ENCODE results near the gene PTGIS. TPM values are rescaled to one million over a fixed set of nuclear protein-coding genes. Genes with fewer than 3 reads are reported as not detected.

PTGIS gene
- total RNA-seq, 4 donors from 2014 or later = 4.4 to 41.2 (median 16.2) TPM

- no peaks in the 10 kb centered on the region for H3K9me3 ChIP-seq
- no peak for TF ChIP-seq POLR2A (IDR thresholded peaks at IDR 0.05)
- TF ChIP-seq, protein P1, sequence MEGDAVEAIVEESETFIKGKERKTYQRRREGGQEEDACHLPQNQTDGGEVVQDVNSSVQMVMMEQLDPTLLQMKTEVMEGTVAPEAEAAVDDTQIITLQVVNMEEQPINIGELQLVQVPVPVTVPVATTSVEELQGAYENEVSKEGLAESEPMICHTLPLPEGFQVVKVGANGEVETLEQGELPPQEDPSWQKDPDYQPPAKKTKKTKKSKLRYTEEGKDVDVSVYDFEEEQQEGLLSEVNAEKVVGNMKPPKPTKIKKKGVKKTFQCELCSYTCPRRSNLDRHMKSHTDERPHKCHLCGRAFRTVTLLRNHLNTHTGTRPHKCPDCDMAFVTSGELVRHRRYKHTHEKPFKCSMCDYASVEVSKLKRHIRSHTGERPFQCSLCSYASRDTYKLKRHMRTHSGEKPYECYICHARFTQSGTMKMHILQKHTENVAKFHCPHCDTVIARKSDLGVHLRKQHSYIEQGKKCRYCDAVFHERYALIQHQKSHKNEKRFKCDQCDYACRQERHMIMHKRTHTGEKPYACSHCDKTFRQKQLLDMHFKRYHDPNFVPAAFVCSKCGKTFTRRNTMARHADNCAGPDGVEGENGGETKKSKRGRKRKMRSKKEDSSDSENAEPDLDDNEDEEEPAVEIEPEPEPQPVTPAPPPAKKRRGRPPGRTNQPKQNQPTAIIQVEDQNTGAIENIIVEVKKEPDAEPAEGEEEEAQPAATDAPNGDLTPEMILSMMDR (IDR thresholded peaks at IDR 0.05) = no peak
- H3K27ac ChIP-seq = peak overlapping the region in 1 of 3 donors; percentile 17
- no peaks in the 10 kb centered on the region for H3K36me3 ChIP-seq
- H3K4me1 ChIP-seq = peaks cover 0 to 5% of the 10 kb centered on the region in 2 donors
- no peak overlapping the region for H3K4me3 ChIP-seq (replicated peaks in 1 of 3)
- no peaks in the 10 kb centered on the region for H3K27me3 ChIP-seq
- 73 to 81% methylated on average over 4 of the region's 4 CpGs for WGBS, 2 donors
- DNase-seq = no peak
- intact Hi-C loops (cut with DNase I) = no loop called here
These were observed 23.4 kb upstream of the PTGIS start for GRCh38 chr20:49591217-49591865.

DNA sequence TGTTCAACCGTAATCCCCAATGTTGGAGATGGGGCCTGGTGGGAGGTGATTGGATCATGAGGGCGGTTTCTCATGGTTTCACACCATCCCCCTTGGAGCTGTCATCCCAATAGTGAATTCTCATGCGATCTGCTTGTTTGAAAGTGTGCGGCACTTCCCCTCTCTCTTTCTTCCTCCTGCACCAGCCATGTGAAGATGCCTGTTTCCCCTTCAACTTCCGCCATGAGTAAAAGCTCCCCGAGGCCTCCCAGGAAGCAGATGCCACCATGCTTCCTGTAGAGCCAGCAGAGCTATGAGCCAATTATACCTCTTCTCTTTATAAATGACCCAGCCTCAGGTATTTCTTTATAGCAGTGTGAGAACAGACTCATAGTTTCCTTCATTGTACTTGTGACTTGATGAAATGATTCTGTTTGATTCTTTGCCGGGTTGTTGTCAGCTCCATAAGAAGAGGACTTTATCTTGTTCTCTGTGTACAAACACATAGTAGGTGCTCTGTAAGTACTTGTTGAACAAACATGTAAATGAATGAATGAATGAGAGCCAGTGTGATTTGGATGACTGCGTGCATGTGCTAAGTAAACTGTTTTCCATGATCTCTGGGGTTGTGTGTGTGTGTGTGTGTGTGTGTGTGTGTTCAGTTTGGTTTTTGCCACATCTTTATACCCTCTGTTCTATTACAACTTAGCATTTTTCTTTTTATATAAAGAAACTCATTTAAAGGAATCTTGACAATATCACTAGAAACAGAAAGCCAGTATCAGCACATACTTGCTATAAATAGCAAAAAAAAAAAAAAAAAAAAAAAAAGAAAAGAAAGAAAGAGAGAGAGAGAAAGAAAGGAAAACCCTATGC, 22.5 kb upstream of the PTGIS start:
- Histone ChIP-seq H3K4me3 (replicated peaks in 1 of 3) (no peak overlapping the region), H3K36me3 (no peaks in the 10 kb centered on the region), H3K27ac (no peak overlapping the region), H3K9me3 (no peaks in the 10 kb centered on the region), H3K4me1 (peaks cover 0 to 4% of the 10 kb centered on the region in 2 donors), H3K27me3 (no peaks in the 10 kb centered on the region)
- no peak for TF ChIP-seq POLR2A (IDR thresholded peaks at IDR 0.05)
- TF ChIP-seq, protein P1 (IDR thresholded peaks at IDR 0.05) = no peak
- WGBS, 2 donors = 81 to 86% methylated on average over 8 of the region's 8 CpGs
- DNase-seq = no peak
- intact Hi-C loops (cut with DNase I) = no loop called here

DNA sequence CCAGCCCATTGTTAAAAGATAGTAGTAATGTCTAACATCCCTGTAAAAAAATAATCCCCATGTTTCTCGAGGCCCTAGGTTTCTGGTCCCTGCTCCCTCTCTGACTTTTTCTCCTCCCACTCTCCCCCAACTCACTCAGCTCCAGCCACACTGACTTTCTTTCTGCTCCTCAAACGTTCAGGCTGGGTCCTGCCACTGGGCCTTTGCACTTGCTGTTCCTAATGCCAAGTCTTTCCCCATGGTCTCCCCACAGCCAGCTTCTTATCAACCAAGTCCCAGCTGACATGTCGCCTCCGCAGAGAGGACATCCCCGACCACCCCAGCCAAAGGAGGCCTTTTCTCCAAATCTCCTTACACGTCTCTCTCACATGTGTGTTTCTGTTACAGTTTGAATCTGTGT, 21.8 kb upstream of the PTGIS start:
- intact Hi-C loops (cut with DNase I) = no loop called here
- no peak overlapping the region for H3K27ac ChIP-seq
- peaks cover 0 to 4% of the 10 kb centered on the region in 2 donors for H3K4me1 ChIP-seq
- DNase-seq = no peak
- H3K4me3 ChIP-seq (replicated peaks in 1 of 3) = no peak overlapping the region
- H3K27me3 ChIP-seq = no peaks in the 10 kb centered on the region
- no peaks in the 10 kb centered on the region for H3K36me3 ChIP-seq
- no peaks in the 10 kb centered on the region for H3K9me3 ChIP-seq
- no peak for TF ChIP-seq POLR2A (IDR thresholded peaks at IDR 0.05)
- TF ChIP-seq, protein P1 (IDR thresholded peaks at IDR 0.05) = no peak
- 90 to 95% methylated on average over 6 of the region's 6 CpGs for WGBS, 2 donors

DNA sequence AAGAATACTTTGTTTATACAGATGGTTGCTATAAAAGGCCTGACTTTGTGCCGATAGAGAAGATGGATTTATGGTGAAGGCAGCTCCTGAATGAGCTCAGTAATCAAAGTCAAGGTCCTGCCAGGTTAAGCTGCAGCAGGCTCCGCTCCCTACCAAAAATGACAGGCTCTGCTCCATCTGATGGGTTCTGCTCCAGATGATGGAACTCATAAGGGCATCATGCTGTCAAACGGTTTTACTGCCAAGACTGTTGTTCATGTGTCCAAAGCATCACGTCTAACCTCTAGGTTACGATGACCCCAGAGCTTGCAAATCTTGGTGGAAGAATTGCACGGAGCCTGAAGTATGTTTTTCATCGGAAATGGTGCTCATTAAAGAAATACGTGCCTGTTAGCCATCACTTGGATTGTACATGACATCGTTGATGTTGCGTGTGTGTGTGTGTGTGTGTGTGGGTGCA, 19.2 kb upstream of the PTGIS start:
- no peak for DNase-seq
- intact Hi-C loops (cut with DNase I) = no loop called here
- no peaks in the 10 kb centered on the region for H3K9me3 ChIP-seq
- TF ChIP-seq, protein P1 (IDR thresholded peaks at IDR 0.05) = no peak
- no peak for TF ChIP-seq POLR2A (IDR thresholded peaks at IDR 0.05)
- H3K4me3 ChIP-seq (replicated peaks in 1 of 3) = no peak overlapping the region
- H3K36me3 ChIP-seq = no peaks in the 10 kb centered on the region
- H3K27ac ChIP-seq = no peak overlapping the region
- peaks cover 4 to 5% of the 10 kb centered on the region in 2 donors for H3K4me1 ChIP-seq
- H3K27me3 ChIP-seq = no peaks in the 10 kb centered on the region
- 62 to 72% methylated on average over 10 of the region's 10 CpGs for WGBS, 2 donors

Measured in thyroid gland (tissue), 4 donors.